ENCODE data around the gene HS2ST1.
"Not testable (repeated sequence)": the region's sequence is repeated elsewhere in the genome, so short reads cannot be mapped to it uniquely, and the experiment has no call there.

Gene HS2ST1

GRCh38 chr1:87028576-87028975 is 114.1 kb downstream of the HS2ST1 start:
- no peak for DNase-seq

GRCh38 chr1:87030740-87031690 is 116.6 kb downstream of the HS2ST1 start:
- DNase-seq, result no peak

- DNase-seq, result no peak
Measured at GRCh38 chr1:87034351-87034750, 119.9 kb downstream of the HS2ST1 start.

GRCh38 chr1:87039096-87039495 is 124.7 kb downstream of the HS2ST1 start:
- DNase-seq, result no peak

- no peak for DNase-seq
Measured at GRCh38 chr1:87042111-87042811, 127.8 kb downstream of the HS2ST1 start.

- DNase-seq, result no peak
Measured at GRCh38 chr1:87044424-87044823, 130.0 kb downstream of the HS2ST1 start.

- DNase-seq, result no peak
Measured at GRCh38 chr1:87044840-87045239, 130.4 kb downstream of the HS2ST1 start.

GRCh38 chr1:87045761-87046304 is 131.4 kb downstream of the HS2ST1 start:
- no peak for DNase-seq

GRCh38 chr1:87046951-87047350 is 132.5 kb downstream of the HS2ST1 start:
- no peak for DNase-seq

- DNase-seq, result no peak
Measured at GRCh38 chr1:87048237-87048636, 133.8 kb downstream of the HS2ST1 start.

- no peak for DNase-seq
Measured at GRCh38 chr1:87051965-87052364, 137.5 kb downstream of the HS2ST1 start.

GRCh38 chr1:87052400-87052799 is 138.0 kb downstream of the HS2ST1 start:
- DNase-seq, result no peak

- no peak for DNase-seq
Measured at GRCh38 chr1:87052961-87053360, 138.5 kb downstream of the HS2ST1 start.

- no peak for DNase-seq
Measured at GRCh38 chr1:87053446-87053845, 139.0 kb downstream of the HS2ST1 start.

GRCh38 chr1:87056974-87057373 is 142.5 kb downstream of the HS2ST1 start:
- no peak for DNase-seq

- DNase-seq, result no peak
Measured at GRCh38 chr1:87058343-87058649, 143.9 kb downstream of the HS2ST1 start.

- no peak for DNase-seq
Measured at GRCh38 chr1:87061742-87062156, 147.3 kb downstream of the HS2ST1 start.

- DNase-seq, result no peak
Measured at GRCh38 chr1:87062687-87063086, 148.3 kb downstream of the HS2ST1 start.

GRCh38 chr1:87064309-87064708 is 149.9 kb downstream of the HS2ST1 start:
- DNase-seq, result no peak

GRCh38 chr1:87064986-87065385 is 150.6 kb downstream of the HS2ST1 start:
- DNase-seq, result no peak

- not testable (repeated sequence) for DNase-seq
Measured at GRCh38 chr1:87066708-87067107, 152.3 kb downstream of the HS2ST1 start.

GRCh38 chr1:87072411-87072810 is 158.0 kb downstream of the HS2ST1 start:
- no peak for DNase-seq

GRCh38 chr1:87072904-87073303 is 158.5 kb downstream of the HS2ST1 start:
- no peak for DNase-seq

All from COR-L47 (cell line).